ENCODE data around the gene PMFBP1. TPM values are rescaled to one million over a fixed set of nuclear protein-coding genes. Genes with fewer than 3 reads are reported as not detected.

Gene PMFBP1
- total and polyA plus RNA-seq, 10 of the 15 experiments (the other 5 are each of a cell fraction or from before 2014, with no cell fraction given), result 0.40 to 2.3 (median 1.1) TPM

- H3K9ac ChIP-seq (ENCODE audit: control insufficient read depth, insufficient read depth, low read length), result no peak overlapping the region
- no peak overlapping the region for H3K4me3 ChIP-seq
- H3K36me3 ChIP-seq (ENCODE audit: control insufficient read depth in 2 of 2, insufficient read depth in 2 of 2, low read length in 1 of 2), result no peaks in the 10 kb centered on the region
- no peak overlapping the region for H3K27ac ChIP-seq (ENCODE audit: control insufficient read depth, insufficient read depth)
- peaks cover 12% of the 10 kb centered on the region for H3K4me1 ChIP-seq (ENCODE audit: control insufficient read depth, insufficient read depth, low read length)
- no peak overlapping the region for H3K4me2 ChIP-seq (ENCODE audit: control insufficient read depth, insufficient read depth)
- no peaks in the 10 kb centered on the region for H4K20me1 ChIP-seq (ENCODE audit: control insufficient read depth, insufficient read depth)
- POLR2A ChIA-PET, result no interaction called here
- RAD21 ChIA-PET (ENCODE audit: unreplicated experiment), result no interaction called here
- WGBS (ENCODE audit: insufficient coverage, insufficient replicate concordance, low lambda C conversion rate, missing lambda C conversion rate), result 81% methylated on average over 10 of the region's 10 CpGs
- TF ChIP-seq SRF (IDR thresholded peaks at IDR 0.05; ENCODE audit: low read depth in 2 of 2, low read length in 2 of 2), result no peak
- TF ChIP-seq BCL11A (IDR thresholded peaks at IDR 0.05; ENCODE audit: low read depth, low read length), result no peak
- no peak for TF ChIP-seq MLLT1 (IDR thresholded peaks at IDR 0.05)
- TF ChIP-seq ZNF622 (IDR thresholded peaks at IDR 0.05), result no peak
- no peak for TF ChIP-seq MYB (IDR thresholded peaks at IDR 0.05; ENCODE audit: borderline replicate concordance, low read depth, low read length)
- TF ChIP-seq YY1 (IDR thresholded peaks at IDR 0.05; ENCODE audit: low read depth, low read length), result no peak
- TF ChIP-seq BCL3 (IDR thresholded peaks at IDR 0.05; ENCODE audit: borderline replicate concordance, insufficient read depth, low read depth, low read length, poor library complexity, severe bottlenecking), result no peak
- no peak for TF ChIP-seq HDAC6 (IDR thresholded peaks at IDR 0.05; ENCODE audit: unreplicated experiment)
- TF ChIP-seq SREBF2 (IDR thresholded peaks at IDR 0.05; ENCODE audit: low read length), result no peak
- no peak for TF ChIP-seq RB1 (IDR thresholded peaks at IDR 0.05; ENCODE audit: borderline replicate concordance)
- TF ChIP-seq PBX3 (IDR thresholded peaks at IDR 0.05; ENCODE audit: insufficient replicate concordance, low read depth, low read length), result no peak
- FAIRE-seq, result no peak
- intact Hi-C loops (cut with micrococcal nuclease; ENCODE audit: unreplicated experiment), result no loop called here
- no peaks in the 10 kb centered on the region for H3K27me3 ChIP-seq (replicated peaks in 1 of 2; ENCODE audit: control insufficient read depth in 2 of 2, insufficient read depth in 2 of 2, low read length in 1 of 2)
- H2AFZ ChIP-seq (ENCODE audit: control insufficient read depth, low read depth, low read length), result no peak overlapping the region
- no peak for ATAC-seq
- SMC1A ChIA-PET (ENCODE audit: uncharacterized antibody, unreplicated experiment), result no interaction called here
- H3K79me2 ChIP-seq (ENCODE audit: control insufficient read depth, insufficient read depth, low read length), result no peaks in the 10 kb centered on the region
- in situ Hi-C loops (cut with MboI), result no loop called here
- DNase-seq (ENCODE audit: low read depth, low spot score), result no peak
- no TSS peak for BruUV-seq (replicated peaks)
- CTCF ChIA-PET, result no interaction called here
- H3K9me3 ChIP-seq (replicated peaks; ENCODE audit: control insufficient read depth, insufficient read depth, low read length), result no peaks in the 10 kb centered on the region
Observed at GRCh38 chr16:72198771-72199201, 26.8 kb upstream of the PMFBP1 start.
